Measurements from ENCODE around the gene TFAP2E. TPM values are rescaled to one million over a fixed set of nuclear protein-coding genes. Genes with fewer than 3 reads are reported as not detected.

TFAP2E gene
- total RNA-seq, 1 experiment from 2014 or later = 6.1 TPM

DNA sequence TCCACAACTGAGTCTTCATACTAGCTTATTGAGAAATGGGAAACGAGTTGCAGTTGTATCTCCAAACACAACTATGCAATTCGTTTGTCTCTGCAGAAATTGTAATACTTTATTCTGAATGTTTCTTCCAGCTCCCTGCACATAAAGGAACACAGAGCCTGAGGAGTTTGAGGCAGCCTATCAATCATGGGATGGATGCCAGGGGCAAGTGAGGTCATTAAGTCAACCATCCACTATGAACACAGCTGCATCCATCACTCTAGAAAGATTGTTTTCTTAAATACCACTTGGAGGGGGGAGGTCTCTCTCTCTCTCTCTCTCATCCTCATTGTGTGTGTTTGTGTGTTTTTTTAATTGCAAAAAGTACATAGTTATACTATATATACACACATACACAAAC lies 71.1 kb downstream of the TFAP2E start:
- no peak overlapping the region for H3K4me3 ChIP-seq (replicated peaks in 1 of 2; ENCODE audit: low read depth in 1 of 2, low read length in 2 of 2)
- H3K4me1 ChIP-seq (ENCODE audit: control insufficient read depth in 1 of 2, insufficient read depth in 2 of 2, low read length in 2 of 2) = peaks cover 3 to 17% of the 10 kb centered on the region in 2 experiments; a peak in 3 of 4 replicates
- CTCF ChIA-PET = interaction anchor here (0.5 kb wide), 1 partner anchor 396 kb away, joined by 4 read pairs; no protein-coding TSS in a partner anchor
- POLR2A ChIA-PET = interaction anchor here (1.3 kb wide), 1 partner anchor 71 kb away, joined by 4 read pairs; no protein-coding TSS in a partner anchor
- TF ChIP-seq SP1 (IDR thresholded peaks at IDR 0.05; ENCODE audit: low read depth) (no peak), TCF7L2 (IDR thresholded peaks at IDR 0.05; ENCODE audit: borderline replicate concordance, extremely low read depth, insufficient read depth, insufficient read length) (no peak)
- H2AFZ ChIP-seq (ENCODE audit: low read depth, low read length, poor library complexity, severe bottlenecking) = no peak overlapping the region
- no peak overlapping the region for H3K4me2 ChIP-seq (ENCODE audit: low read length)
- no peaks in the 10 kb centered on the region for H3K9me2 ChIP-seq (ENCODE audit: insufficient read depth)
- H3K9me3 ChIP-seq (ENCODE audit: control insufficient read depth in 1 of 2, insufficient read depth in 1 of 2, low read depth in 1 of 2, low read length in 2 of 2) = no peaks in the 10 kb centered on the region
- intact Hi-C loops (cut with micrococcal nuclease) = loop anchor here (5.0 kb wide), 2 partner anchors 72 to 128 kb away; partner anchors contain the start of gene TFAP2E
- RAD21 ChIA-PET (ENCODE audit: low non-redundant PET in 1 of 2, low total read pairs in 2 of 2, uncharacterized antibody in 2 of 2, unreplicated experiment in 2 of 2) = no interaction called here
- no peak overlapping the region for H3K27ac ChIP-seq (ENCODE audit: low read depth, low read length)
- H3K27me3 ChIP-seq (ENCODE audit: insufficient read depth, low read length) = peaks cover 5% of the 10 kb centered on the region; the same call in 1 of the 2 replicates
- no peak overlapping the region for H3K9ac ChIP-seq (ENCODE audit: low read length)
- H3K36me3 ChIP-seq (ENCODE audit: control insufficient read depth in 1 of 2, insufficient read depth in 2 of 2, low read length in 2 of 2) = 0 out of 4 replicates have a peak, but pooled peaks cover 0 to 5% of the 10 kb centered on the region in 2 experiments
- BruUV-seq (replicated peaks) = no TSS peak
- DNase-seq (ENCODE audit: low read depth, low spot score) = no peak
- no peaks in the 10 kb centered on the region for H4K20me1 ChIP-seq (ENCODE audit: insufficient read depth)
- H3K79me2 ChIP-seq (ENCODE audit: insufficient read depth, low read length) = peaks cover 23% of the 10 kb centered on the region
- no peak for ATAC-seq

Other genes starting within 250 kb of the TFAP2E start
- gene KIAA0319L, start 15.9 kb upstream of the TFAP2E start, total RNA-seq (2021; ENCODE audit: unreplicated experiment) = 35.6 TPM
- gene NCDN, start 15.5 kb upstream of the TFAP2E start, total RNA-seq (2021; ENCODE audit: unreplicated experiment) = 24.5 TPM
- gene PSMB2, start 68.2 kb downstream of the TFAP2E start, total RNA-seq (2021; ENCODE audit: unreplicated experiment) = 122 TPM
- gene C1orf216, start 145.6 kb downstream of the TFAP2E start, total RNA-seq (2021; ENCODE audit: unreplicated experiment) = 13.9 TPM
- gene CLSPN, start 196.7 kb downstream of the TFAP2E start, total RNA-seq (2021; ENCODE audit: unreplicated experiment) = 35.2 TPM
- 6.1 TPM for gene AGO4, start 234.7 kb downstream of the TFAP2E start, total RNA-seq (2021; ENCODE audit: unreplicated experiment)

All from HCT116 (cell line).